Effector memory CD4-positive, alpha-beta T cell (primary cell): ENCODE data around the gene TCP10L.
"Not testable (repeated sequence)": the region's sequence is repeated elsewhere in the genome, so short reads cannot be mapped to it uniquely, and the experiment has no call there.

Source experiments
- DNase-seq, 3 donors: peaks; one replicate each; pipeline ENCODE4 v3.0.0-alpha.2; 2020
- H3K27ac ChIP-seq: 2 replicates; pipeline ENCODE4 v1.7.0; 2013; ENCODE audit warnings: mild to moderate bottlenecking, low read length, moderate library complexity; ENCODE audit not compliant: insufficient read depth, poor library complexity, severe bottlenecking
- H3K27me3 ChIP-seq: replicated peaks from 2 replicates; pipeline ENCODE4 v1.7.0; 2013; ENCODE audit warnings: mild to moderate bottlenecking, low read length; ENCODE audit not compliant: insufficient read depth, control insufficient read depth, poor library complexity, severe bottlenecking
- H3K36me3 ChIP-seq: 2 replicates; pipeline ENCODE4 v1.7.0; 2013; ENCODE audit warnings: mild to moderate bottlenecking, low read length, moderate library complexity; ENCODE audit not compliant: control insufficient read depth, insufficient read depth
- H3K4me1 ChIP-seq: 2 replicates; pipeline ENCODE4 v1.7.0; 2013; ENCODE audit warnings: low read length, mild to moderate bottlenecking; ENCODE audit not compliant: control insufficient read depth, insufficient read depth, poor library complexity, severe bottlenecking
- H3K4me3 ChIP-seq: 2 replicates; pipeline ENCODE4 v1.7.0; 2013; ENCODE audit warnings: low read length, low read depth, mild to moderate bottlenecking; ENCODE audit not compliant: insufficient read depth, poor library complexity, severe bottlenecking
- H3K9me3 ChIP-seq: 2 replicates; pipeline ENCODE4 v1.7.0; 2013; ENCODE audit warnings: mild to moderate bottlenecking, low read length, moderate library complexity; ENCODE audit not compliant: control insufficient read depth

The TCP10L gene

DNA sequence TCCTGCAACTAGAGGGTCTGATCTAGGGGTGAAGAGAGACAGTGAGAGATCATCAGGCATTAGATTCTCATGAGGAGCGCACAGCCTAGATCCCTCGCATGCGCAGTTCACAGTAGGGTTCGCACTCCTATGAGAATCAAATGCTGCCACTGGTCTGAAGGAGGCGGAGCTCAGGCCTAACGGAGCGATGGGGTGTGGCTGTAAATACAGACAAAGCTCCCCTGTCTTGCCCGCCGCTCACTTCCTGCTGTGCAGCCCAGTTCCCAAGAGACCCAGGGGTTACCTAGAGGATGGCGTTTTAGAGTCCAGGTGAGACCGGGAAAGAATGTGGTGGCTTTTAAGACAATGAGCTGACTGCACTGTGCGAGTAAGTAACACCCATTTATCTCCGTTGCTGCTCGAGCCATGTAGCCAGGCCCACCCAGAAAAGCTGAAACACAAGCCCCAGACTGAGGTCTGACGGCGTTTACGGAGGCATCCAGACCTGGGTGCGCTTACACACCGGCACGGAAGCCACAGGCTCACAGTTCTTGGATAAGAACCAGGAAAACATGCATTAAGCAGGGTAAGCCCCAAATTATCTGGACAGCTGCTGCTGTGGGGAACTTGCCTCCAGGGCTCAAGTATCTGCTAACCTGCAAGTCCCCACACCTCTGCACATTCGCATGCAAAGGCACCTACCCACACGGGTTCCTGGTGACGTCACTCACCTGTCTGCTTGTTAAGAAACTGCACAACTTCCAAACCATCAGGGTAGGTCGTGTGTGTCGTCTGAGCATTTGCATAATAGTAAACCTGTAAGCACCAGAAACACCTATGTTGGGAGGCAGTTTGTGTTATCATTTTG lies 12.5 kb downstream of the TCP10L start:
- Histone ChIP-seq H3K36me3 (no peaks in the 10 kb centered on the region), H3K4me1 (no peaks in the 10 kb centered on the region), H3K27ac (no peak overlapping the region), H3K4me3 (no peak overlapping the region), H3K27me3 (no peaks in the 10 kb centered on the region), H3K9me3 (no peaks in the 10 kb centered on the region)
- no peak for DNase-seq

DNA sequence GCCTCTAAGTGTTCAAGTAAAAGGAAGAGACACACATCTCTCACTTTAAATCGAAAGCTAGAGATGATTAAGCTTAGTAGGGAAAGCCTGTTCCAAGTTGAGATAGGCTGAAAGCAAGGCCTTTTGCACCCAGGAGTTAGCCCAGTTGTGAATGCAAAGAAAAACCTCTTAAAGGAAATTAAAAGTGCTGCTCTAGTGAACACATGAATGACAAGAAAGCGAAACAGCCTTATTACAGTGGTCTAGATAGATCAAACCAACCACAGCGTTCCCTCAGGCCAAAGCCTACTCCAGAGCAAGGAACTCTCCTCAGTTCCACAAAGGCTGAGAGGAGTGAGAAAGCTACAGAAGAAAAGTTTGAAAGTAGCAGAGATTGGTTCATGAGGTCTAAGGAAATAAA lies 14.9 kb downstream of the TCP10L start:
- Histone ChIP-seq H3K9me3 (no peaks in the 10 kb centered on the region), H3K36me3 (no peaks in the 10 kb centered on the region), H3K4me1 (no peaks in the 10 kb centered on the region), H3K4me3 (no peak overlapping the region), H3K27ac (peak overlapping the region; percentile 71), H3K27me3 (no peaks in the 10 kb centered on the region)
- no peak for DNase-seq

DNA sequence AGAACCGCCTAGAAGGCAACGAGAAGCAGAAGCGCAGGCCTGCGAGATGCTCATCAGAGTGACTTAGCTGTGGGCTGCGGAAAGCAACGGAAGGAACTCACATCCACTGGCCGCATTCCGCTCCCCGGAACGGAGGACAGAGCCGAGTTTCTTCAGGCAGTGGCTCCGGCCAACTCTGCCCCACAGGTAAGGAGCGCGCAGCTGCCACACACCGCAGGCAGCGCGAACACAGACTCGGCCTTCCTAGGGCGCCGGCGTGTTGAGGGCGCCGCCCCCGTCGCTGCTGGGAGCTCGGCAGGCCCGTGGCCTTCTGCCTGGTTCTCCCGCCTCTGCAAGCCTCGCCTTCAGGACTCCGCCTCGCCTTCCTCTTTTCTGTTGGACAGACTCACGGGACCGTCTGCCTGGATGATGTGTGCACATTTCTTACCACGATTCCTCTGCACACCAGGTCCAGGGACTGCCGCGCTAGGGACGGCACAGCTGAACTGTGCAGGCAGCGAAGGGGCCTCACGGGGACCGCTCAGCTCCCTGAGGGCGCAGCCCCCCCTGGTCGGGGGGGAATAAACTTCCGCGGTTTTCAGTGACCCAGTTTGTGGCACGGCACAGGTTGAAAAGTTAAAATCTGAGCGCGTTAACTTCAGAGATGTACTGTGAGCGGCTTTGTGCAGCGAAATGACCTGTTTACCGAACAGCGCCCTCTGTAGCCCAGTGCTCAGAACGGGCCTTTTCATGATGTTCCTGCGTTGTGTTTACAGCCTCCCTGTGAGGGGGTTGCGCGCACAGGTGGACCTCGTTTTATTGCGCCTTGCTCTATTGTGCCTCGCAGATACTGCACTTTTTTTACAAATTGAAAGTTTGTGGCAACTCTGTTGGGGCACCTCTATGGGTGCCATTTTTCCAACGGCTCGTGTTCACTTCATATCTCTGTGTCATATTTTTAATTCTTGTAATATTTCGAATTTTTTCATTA lies 15.8 kb downstream of the TCP10L start:
- Histone ChIP-seq H3K27me3 (no peaks in the 10 kb centered on the region), H3K4me1 (no peaks in the 10 kb centered on the region), H3K27ac (peak overlapping the region; percentile 71), H3K4me3 (peak overlapping the region; percentile 66), H3K9me3 (no peaks in the 10 kb centered on the region), H3K36me3 (no peaks in the 10 kb centered on the region)
- DNase-seq = peak; percentile 67 to 73 (median 72)

DNA sequence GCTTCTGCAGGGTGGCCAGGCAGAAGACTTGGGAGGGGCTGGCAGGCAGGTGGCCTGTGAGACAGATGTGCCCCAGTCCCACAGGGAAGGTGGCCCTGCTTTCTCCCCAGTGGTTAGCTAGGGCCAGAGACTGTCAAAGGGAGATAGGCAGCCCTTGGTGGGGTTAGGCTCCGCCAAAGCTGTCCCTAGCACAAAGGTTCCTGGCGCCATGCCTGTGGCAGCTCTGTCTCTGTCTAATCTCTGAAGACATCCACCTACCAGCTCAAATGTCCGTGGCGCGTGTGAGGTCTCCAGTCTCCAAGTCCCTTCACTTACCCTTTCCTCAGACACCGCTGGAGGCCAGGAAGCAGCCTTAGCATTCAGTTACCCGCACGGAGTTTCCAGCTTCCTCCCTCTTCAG lies 17.7 kb downstream of the TCP10L start:
- Histone ChIP-seq H3K27me3 (no peaks in the 10 kb centered on the region), H3K4me3 (no peak overlapping the region), H3K27ac (no peak overlapping the region), H3K4me1 (no peaks in the 10 kb centered on the region), H3K9me3 (no peaks in the 10 kb centered on the region), H3K36me3 (no peaks in the 10 kb centered on the region)
- no peak for DNase-seq

DNA sequence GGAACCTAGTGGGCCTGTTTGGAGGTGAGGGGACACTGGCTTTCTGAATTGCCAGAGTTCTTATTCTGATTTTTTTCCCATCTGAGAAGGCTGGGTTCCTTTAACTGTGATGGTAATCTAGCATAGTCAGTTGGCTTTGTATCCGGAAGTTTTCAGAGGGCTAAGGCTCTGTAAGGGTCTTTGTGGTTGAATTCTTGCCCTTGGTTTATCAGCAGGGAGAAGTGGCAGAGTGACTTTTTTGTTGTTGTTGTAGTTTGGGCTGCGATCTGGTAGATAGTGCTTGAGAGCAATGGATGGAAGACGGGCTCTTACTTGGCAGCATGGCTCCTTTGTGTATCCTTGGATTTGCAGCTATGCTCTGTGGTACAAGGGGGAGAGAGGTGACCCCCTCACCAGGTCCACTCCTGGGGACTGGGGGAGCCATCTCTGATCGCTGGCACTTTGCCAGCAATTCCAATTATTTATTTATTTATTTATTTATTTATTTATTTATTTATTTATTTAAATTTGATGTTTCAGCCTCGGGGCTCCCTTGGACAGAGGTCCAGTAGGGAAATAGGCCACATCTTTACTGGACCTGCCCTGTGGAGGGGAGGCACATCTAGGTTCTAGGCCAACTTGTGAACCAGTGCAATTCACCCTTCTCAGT lies 18.5 kb downstream of the TCP10L start:
- Histone ChIP-seq H3K27me3 (no peaks in the 10 kb centered on the region), H3K4me3 (no peak overlapping the region), H3K27ac (no peak overlapping the region), H3K4me1 (no peaks in the 10 kb centered on the region), H3K36me3 (no peaks in the 10 kb centered on the region), H3K9me3 (no peaks in the 10 kb centered on the region)
- no peak for DNase-seq

DNA sequence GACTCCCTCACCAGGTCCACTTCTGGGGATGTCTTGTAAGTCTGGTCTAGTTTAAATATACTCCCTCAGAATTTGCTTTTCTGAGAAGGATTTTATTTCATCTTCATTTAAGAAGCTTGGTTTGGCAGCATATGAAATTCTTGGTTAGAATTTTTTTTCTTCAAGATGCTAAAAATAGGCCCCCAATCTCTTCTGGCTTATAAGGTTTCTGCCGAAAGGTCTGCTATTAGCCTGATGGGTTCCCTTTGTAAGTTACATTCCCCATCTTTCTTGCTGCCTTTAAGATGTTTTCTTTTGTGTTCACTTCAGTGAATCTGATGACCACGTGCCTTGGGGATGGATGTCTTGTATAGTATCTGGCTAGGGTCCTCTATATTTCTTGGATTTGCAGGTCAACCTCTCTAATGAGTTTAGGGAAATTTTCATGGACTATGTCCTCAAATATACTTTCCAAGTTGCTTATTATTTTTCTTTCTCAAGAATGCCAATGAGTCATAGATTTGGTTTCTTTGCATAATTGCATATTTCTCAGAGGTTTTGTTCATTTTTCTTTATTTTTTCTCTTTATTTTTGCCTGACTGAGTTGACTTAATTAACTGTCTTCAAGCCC lies 19.4 kb downstream of the TCP10L start:
- Histone ChIP-seq H3K27me3 (no peaks in the 10 kb centered on the region), H3K4me3 (no peak overlapping the region), H3K4me1 (no peaks in the 10 kb centered on the region), H3K9me3 (no peaks in the 10 kb centered on the region), H3K27ac (no peak overlapping the region), H3K36me3 (no peaks in the 10 kb centered on the region)
- no peak for DNase-seq

DNA sequence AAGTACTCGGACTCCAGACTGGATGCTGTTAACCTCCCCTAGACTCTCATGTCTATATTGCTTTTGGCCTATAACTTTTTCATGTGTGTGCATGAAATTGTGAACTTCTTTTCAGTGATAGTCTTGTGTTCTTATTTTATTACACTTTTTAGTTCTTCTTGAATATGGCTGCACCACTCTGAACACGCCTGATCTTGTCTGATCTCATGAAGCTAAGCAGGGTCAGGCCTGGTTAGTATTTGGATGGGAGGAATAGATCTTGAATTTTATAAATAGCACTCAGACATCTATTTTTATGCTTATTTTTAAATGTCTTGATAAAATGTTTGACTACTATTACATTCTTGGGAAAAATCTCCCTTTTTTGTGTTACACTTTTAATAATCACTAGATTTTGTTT lies 22.4 kb downstream of the TCP10L start:
- no peak for DNase-seq
- Histone ChIP-seq H3K36me3 (no peaks in the 10 kb centered on the region), H3K4me1 (no peaks in the 10 kb centered on the region), H3K27ac (no peak overlapping the region), H3K27me3 (no peaks in the 10 kb centered on the region), H3K4me3 (no peak overlapping the region), H3K9me3 (no peaks in the 10 kb centered on the region)

DNA sequence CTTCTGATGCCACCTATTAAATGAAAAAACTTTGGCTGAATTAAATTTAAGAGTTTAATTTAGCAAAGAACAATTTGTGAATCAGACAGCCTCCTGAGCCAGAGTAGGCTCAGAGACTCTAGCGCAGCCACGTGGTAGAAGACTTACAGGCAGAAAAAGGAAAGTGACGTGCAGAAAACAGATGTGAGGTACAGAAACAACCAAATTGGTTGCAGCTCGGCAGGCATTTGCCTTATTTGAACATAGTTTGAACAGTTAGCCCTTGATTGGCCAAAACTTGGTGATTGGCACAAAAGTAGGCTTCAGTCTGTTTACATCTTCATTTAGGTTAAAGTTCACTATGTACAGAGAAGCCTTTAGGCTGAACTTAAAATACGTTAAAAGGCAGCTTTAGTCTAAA lies 22.9 kb downstream of the TCP10L start:
- Histone ChIP-seq H3K4me1 (no peaks in the 10 kb centered on the region), H3K27ac (no peak overlapping the region), H3K9me3 (no peaks in the 10 kb centered on the region), H3K4me3 (no peak overlapping the region), H3K36me3 (no peaks in the 10 kb centered on the region), H3K27me3 (no peaks in the 10 kb centered on the region)
- no peak for DNase-seq

DNA sequence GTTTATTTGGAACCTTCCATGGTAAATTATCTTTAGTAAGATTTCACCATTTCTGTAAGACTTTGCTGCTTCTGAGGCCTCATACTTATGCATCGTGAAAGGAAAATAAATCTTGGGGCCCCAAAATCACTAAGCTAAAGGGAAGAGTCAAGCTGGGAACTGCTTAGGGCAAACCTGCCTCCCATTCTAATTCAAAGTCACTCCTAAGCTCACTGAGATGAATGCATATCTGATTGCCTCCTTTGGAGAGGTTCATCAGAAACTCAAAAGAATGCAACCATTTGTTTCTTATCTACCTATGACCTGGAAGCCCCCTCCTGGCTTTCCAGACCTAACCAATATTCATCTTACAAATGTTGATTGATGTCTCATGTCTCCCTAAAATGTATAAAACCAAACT lies 23.8 kb downstream of the TCP10L start:
- H3K9me3 ChIP-seq, H3K4me1 ChIP-seq, H3K27me3 ChIP-seq, H3K4me3 ChIP-seq, H3K27ac ChIP-seq, DNase-seq, H3K36me3 ChIP-seq: not testable (repeated sequence)
